GM12892 (cell line): ENCODE measurements around the gene IL20RA.

Experiments
- POLR2A ChIP-seq: IDR thresholded peaks from 2 replicates; pipeline ENCODE4 v1.6.1; 2011; ENCODE audit warnings: low read depth, low read length, control low read depth
- POLR2AphosphoS5 ChIP-seq: IDR thresholded peaks from 2 replicates; pipeline ENCODE4 v1.6.1; 2011; ENCODE audit warnings: low read depth, low read length, control low read depth

DNA sequence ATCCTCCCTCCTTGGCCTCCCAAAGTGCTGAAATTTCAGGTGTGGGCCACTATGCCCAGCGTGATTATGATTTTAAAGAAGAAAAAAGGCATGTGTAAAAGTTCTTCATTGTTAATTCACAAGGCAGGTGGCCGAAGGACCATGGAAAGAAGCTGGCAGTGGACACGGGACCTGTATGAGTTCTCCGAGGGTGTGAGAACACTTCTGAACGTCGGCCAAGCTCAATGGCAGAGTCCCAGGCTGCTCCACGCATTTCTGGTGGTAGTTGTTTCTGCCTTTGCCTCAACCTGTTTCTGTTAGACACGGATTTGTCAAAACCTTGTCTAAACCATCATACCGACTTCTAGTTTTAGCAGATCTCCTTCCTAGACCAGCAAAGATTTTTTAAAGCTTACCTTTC is 36.6 kb downstream of the IL20RA start:
- TF ChIP-seq POLR2AphosphoS5 (no peak), POLR2A (no peak)
